Subcutaneous adipose tissue (tissue), 4 donors: ENCODE measurements around the gene SORL1. TPM values are rescaled to one million over a fixed set of nuclear protein-coding genes. Genes with fewer than 3 reads are reported as not detected.

Source experiments
- total RNA-seq, 4 donors: library from RNA; depleted of rRNA; stranded (reverse); fragments of >200 nt; gene quantifications; one replicate each; pipeline ENCODE4 v1.1.0, GENCODE V29; 2016
- TF ChIP-seq, protein P1 (sequence below): fragments of 450-650 bp; IDR thresholded peaks from one replicate; pipeline ENCODE4 v1.5.1; 2016; ENCODE audit warnings: low read depth, mild to moderate bottlenecking, control low read depth, antibody characterized with exemption, moderate library complexity

Gene SORL1
- total RNA-seq, 4 donors from 2014 or later: 4.2 to 10.7 (median 6.6) TPM

DNA sequence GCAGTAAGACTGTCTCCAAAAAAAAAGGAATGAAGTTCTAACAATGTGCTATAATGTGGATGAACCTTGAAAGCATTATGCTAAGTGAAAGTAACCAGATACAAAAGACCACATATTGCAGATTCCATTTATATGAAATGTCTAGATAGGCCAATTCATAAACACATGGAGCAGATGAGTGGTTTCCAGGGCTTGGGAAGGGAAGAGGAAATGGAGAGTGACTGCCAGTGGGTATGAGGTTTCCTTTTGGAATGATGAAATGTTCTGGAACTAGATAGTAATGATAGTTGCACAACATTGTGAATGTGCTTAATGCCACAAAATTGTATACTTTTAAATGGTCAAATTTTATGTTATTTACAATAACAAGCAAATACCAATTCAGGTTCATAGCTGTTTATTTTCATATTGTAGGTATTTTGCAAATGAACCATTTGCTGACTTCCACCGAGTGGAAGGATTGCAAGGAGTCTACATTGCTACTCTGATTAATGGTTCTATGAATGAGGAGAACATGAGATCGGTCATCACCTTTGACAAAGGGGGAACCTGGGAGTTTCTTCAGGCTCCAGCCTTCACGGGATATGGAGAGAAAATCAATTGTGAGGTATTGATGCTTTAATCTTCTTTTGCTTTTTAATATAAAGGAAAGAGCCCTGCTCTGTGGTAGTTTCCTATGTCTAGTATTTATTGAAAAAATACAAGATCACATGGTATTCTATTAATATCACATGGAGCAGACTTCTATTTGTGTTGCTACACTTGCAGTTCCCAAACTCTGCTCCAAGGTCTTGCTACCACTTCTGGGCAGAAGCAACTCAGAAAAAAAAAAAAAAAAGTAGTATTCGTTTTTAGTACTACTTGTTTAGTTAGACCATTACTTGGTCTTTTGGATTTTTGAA, 68.4 kb downstream of the SORL1 start:
- TF ChIP-seq, protein P1, sequence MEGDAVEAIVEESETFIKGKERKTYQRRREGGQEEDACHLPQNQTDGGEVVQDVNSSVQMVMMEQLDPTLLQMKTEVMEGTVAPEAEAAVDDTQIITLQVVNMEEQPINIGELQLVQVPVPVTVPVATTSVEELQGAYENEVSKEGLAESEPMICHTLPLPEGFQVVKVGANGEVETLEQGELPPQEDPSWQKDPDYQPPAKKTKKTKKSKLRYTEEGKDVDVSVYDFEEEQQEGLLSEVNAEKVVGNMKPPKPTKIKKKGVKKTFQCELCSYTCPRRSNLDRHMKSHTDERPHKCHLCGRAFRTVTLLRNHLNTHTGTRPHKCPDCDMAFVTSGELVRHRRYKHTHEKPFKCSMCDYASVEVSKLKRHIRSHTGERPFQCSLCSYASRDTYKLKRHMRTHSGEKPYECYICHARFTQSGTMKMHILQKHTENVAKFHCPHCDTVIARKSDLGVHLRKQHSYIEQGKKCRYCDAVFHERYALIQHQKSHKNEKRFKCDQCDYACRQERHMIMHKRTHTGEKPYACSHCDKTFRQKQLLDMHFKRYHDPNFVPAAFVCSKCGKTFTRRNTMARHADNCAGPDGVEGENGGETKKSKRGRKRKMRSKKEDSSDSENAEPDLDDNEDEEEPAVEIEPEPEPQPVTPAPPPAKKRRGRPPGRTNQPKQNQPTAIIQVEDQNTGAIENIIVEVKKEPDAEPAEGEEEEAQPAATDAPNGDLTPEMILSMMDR: no peak

DNA sequence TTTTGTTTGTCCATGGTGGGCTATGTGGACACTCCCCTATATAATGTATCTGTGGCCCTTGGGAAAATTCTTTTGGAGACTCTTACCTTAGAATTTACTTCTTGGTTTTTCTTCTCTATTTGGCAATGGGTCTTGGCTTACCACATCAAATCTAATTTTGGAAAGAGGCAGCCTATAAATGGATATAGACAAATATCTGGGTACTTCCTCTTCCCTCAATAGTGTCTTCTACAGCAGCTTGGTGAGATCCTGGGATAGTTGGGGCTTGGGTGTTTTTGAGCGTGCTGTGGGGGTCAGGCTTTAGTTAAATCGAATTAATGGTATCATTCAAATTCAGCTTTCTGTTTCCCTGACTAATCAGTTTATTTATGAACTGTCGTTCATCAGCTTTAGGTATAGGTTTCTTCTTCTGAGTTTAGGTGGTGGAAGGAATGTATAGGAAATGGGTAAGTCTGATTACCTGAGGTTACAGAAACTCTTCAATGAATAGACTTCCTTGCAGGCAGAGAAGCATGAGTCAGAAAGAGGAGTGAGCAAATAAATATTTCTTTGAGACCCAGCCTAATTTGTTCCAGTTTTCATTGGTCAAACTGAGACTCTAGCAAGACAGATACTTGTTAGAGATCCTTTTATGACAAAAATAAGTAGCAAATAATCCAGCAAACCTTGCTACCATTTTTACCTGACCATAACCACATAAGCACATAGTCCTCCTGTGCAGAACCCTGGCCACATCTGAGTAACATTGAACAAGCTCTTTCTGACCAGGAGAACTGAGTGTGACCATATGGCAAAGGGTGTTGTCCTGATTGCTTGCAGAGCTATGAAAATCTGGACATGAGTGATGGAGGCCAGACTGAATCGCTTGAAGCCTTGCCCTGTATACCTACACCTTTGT, 69.3 kb downstream of the SORL1 start:
- TF ChIP-seq, protein P1: no peak

DNA sequence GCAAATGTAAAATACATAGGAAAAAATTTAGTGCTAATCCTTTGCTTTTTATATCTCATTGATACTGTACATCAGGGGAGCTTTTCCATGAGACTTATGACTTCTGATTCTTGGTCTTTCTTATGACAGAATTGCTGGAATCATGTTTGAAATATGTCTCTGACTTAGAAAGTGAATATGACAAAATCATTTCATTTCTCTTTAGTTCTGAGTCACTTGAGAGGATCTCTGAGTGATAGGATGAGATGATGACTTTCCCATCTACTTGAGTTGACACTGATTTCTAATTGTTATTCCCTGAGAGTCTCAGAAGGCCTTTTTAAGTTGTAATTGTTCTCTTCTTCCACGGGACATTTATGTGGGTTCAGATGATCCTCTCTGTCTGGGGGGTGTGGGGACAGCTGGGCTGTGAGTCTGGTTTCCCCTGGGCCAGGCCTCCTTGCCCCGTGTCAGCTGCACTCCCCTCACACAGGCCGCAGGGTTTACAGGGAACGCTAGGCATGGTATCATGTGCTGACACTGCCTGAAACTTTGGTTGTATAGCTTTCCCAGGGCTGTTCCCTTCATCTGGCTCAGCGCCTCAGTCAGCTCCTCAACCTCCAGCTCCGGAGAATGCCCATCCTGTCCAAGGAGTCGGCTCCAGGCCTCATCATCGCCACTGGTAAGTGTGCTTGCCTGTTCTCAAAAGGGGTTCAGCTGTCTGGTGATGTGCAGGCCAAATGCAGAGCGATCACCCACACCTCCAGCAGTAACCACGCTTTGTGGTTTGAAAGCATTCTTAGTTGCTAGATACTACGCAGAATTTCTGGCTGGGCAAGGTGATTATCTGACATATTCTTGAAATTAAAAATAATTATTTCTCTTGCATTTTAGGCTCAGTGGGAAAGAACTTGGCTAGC, 70.2 kb downstream of the SORL1 start:
- TF ChIP-seq, protein P1: no peak

DNA sequence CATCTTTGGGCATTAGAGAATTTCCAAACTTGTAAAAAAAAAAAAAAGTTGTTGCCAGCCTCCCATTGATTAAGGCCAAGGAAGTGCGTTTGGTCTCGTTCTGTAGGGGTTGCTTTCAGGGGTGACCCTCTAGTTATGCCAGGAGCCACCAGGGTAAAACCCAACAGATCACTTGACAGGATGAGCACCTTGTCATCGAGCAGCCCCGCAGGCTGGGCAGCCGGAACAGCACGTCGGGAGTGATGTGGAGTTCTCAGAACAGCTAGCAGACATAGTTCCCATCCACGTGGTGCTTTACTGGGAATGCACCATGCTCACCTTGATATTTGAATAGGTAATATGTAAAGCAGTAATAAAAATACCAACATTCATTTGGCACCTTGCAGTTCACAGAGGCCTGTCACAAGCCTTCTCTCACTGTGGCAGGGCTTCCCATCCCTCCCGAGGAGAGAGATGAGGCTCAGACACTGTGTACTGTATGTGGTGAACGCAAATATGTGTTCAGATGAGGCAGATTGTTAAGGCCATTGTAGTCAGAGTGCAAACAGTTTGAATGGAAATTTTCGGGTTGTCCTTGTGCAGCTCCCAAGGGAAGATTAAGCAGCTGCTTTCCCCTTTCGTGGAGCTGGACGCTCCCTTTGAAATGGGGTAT, 71.6 kb downstream of the SORL1 start:
- TF ChIP-seq, protein P1: no peak

DNA sequence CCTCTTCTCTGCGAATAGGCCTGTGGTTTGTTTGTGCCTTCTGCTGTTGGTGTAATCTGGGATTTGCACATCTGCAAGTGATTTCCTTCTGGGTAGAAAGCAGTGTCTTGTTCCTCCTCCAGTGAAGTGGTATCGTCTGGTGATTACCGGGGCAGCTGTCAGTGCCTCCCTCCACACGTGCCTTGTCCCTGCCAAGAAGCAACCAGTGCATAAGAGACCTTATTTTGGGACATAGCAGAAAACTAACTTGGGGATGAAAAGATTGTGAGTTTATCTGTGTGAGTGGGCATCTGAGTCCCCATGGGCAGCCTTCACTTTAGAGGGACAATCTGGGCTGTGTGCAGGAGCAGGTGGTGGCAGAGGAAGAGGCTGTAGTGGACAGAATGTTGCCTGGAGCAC, 72.1 kb downstream of the SORL1 start:
- TF ChIP-seq, protein P1: no peak

DNA sequence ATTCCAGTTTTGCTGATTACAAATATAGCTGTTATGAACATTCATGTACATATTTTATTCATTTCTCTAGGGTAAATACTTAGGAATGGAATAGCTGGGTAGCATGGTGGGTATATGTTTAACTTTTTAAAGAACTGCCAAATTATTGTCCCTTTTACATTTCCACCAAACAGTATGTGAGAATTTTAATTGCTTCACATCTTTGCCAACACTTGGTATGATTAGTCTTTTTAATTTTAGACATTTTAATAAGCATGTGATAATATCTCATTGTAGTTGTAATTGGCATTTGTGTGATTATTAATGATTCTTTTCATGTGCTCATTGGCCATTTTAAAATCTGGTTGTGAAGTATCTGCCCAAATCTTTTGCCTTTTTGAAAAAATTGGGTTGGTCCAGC, 73.3 kb downstream of the SORL1 start:
- TF ChIP-seq, protein P1: no peak
